A549 (cell line): Measurements from ENCODE around the gene ODAD4. TPM values are rescaled to one million over a fixed set of nuclear protein-coding genes. Genes with fewer than 3 reads are reported as not detected.

ENCODE experiments used
- CBX8 ChIP-seq: fragments of 200-600 bp; sonication (generic); IDR thresholded peaks from 2 replicates; pipeline ENCODE4 v1.6.1; 2016
- CHD2 ChIP-seq: fragments of 150-350 bp; IDR thresholded peaks from 2 replicates; pipeline ENCODE4 v1.6.1; 2014; ENCODE audit warnings: low read length; ENCODE audit not compliant: partially characterized antibody
- ESRRA ChIP-seq: fragments of 150-350 bp; IDR thresholded peaks from 2 replicates; pipeline ENCODE4 v1.6.1; 2014; ENCODE audit warnings: mild to moderate bottlenecking, low read length, borderline replicate concordance
- FOSL2 ChIP-seq, 2 experiments: fragments of 450-650 bp in 1 of 2; fragments of >200 bp in 1 of 2; sonication (Bioruptor Twin) in 1 of 2; formaldehyde crosslinking; IDR thresholded peaks; 2 replicates each; pipeline versions ENCODE4 v1.5.0 to v1.6.1; 2016 to 2020; ENCODE audit warnings: mild to moderate bottlenecking in 1 of 2, moderate library complexity in 1 of 2
- GATA3 ChIP-seq: IDR thresholded peaks from 2 replicates; pipeline ENCODE4 v1.6.1; 2012; ENCODE audit warnings: borderline replicate concordance
- HDAC2 ChIP-seq: fragments of 200-600 bp; sonication (generic); IDR thresholded peaks from 2 replicates; pipeline ENCODE4 v1.6.1; 2016
- HEYL ChIP-seq: fragments of 250-450 bp; sonication (Bioruptor Pico); IDR thresholded peaks from 2 replicates; pipeline ENCODE4 v1.8.0; 2021; ENCODE audit warnings: mild to moderate bottlenecking, moderate library complexity
- HOXB13 ChIP-seq: fragments of 250-450 bp; sonication (Bioruptor Pico); IDR thresholded peaks from 2 replicates; pipeline ENCODE4 v1.5.0; 2020; ENCODE audit warnings: low read depth, mild to moderate bottlenecking, moderate library complexity
- HOXB5 ChIP-seq: fragments of 250-450 bp; sonication (Bioruptor Pico); IDR thresholded peaks from 2 replicates; pipeline ENCODE4 v1.5.0; 2020; ENCODE audit warnings: mild to moderate bottlenecking, moderate library complexity
- JUN ChIP-seq, 2 experiments: fragments of >200 bp; sonication (Bioruptor Twin); formaldehyde crosslinking; IDR thresholded peaks; 2 replicates in 1 of 2; 3 replicates in 1 of 2; pipeline ENCODE4 v1.6.1; 2016 to 2017
- JUNB ChIP-seq: fragments of >200 bp; sonication (Bioruptor Twin); formaldehyde crosslinking; IDR thresholded peaks from 2 replicates; pipeline ENCODE4 v1.6.1; 2016
- MAZ ChIP-seq: fragments of 150-350 bp; IDR thresholded peaks from 2 replicates; pipeline ENCODE4 v1.6.1; 2014; ENCODE audit warnings: antibody characterized with exemption, low read depth, low read length, borderline replicate concordance
- MYC ChIP-seq: IDR thresholded peaks from 2 replicates; pipeline ENCODE4 v1.6.1; 2012; ENCODE audit warnings: mild to moderate bottlenecking, inconsistent platforms, low read length, improper control_type of control experiment, borderline replicate concordance
- NFE2L2 ChIP-seq: fragments of 150-350 bp; conservative IDR thresholded peaks from 2 replicates; pipeline ENCODE4 v1.6.1; 2014; ENCODE audit warnings: low read length
- NR3C1 ChIP-seq: fragments of >200 bp; sonication (Bioruptor Twin); formaldehyde crosslinking; IDR thresholded peaks from 3 replicates; pipeline ENCODE4 v1.6.1; 2017
- POLR2A ChIP-seq: IDR thresholded peaks from 2 replicates; pipeline ENCODE4 v1.6.1; 2012; ENCODE audit warnings: mild to moderate bottlenecking, low read length
- RARB ChIP-seq: fragments of 250-450 bp; sonication (Bioruptor Pico); IDR thresholded peaks from 2 replicates; pipeline ENCODE4 v1.8.0; 2021; ENCODE audit warnings: mild to moderate bottlenecking, moderate library complexity
- RCOR1 ChIP-seq: fragments of 150-350 bp; IDR thresholded peaks from 2 replicates; pipeline ENCODE4 v1.6.1; 2014; ENCODE audit warnings: antibody characterized with exemption, low read length, low read depth
- RNF2 ChIP-seq: fragments of 200-600 bp; sonication (generic); IDR thresholded peaks from 2 replicates; pipeline ENCODE4 v1.6.1; 2016; ENCODE audit warnings: low read depth, mild to moderate bottlenecking, antibody characterized with exemption, moderate library complexity, borderline replicate concordance
- TP53 ChIP-seq: fragments of 250-450 bp; sonication (Bioruptor Pico); IDR thresholded peaks from 2 replicates; pipeline ENCODE4 v1.5.0; 2021; ENCODE audit warnings: mild to moderate bottlenecking, moderate library complexity
- ZC3H11A ChIP-seq: fragments of 450-650 bp; IDR thresholded peaks from 2 replicates; pipeline ENCODE4 v1.6.1; 2014; ENCODE audit warnings: antibody characterized with exemption, mild to moderate bottlenecking
- ZNF302 ChIP-seq: fragments of 250-450 bp; sonication (Bioruptor Pico); IDR thresholded peaks from 2 replicates; pipeline ENCODE4 v1.9.0; 2021; ENCODE audit warnings: inconsistent platforms, mild to moderate bottlenecking, moderate library complexity
- polyA plus RNA-seq, 4 experiments: library from polyadenylated mRNA; depleted of rRNA in 3 of 4; stranded (reverse); fragments of >200 nt; fragmentation: RNase III in 1 of 4; extraction: RNeasy Plus Mini Kit Qiagen cat#74134 plus additional on column Dnase treatment in 1 of 4; gene quantifications; 2 replicates in 3 of 4; 3 replicates in 1 of 4; pipeline ENCODE4 v1.2.3, GENCODE V29; 2011 to 2017
- TF ChIP-seq, protein P1 (sequence below): fragments of 250-450 bp; sonication (Bioruptor Pico); IDR thresholded peaks from 2 replicates; pipeline ENCODE4 v1.5.0; 2021; ENCODE audit warnings: mild to moderate bottlenecking, moderate library complexity, borderline replicate concordance
- TF ChIP-seq, protein P2 (sequence below): IDR thresholded peaks from 2 replicates; pipeline ENCODE4 v1.6.1; 2012
- TF ChIP-seq, protein P3 (sequence below): IDR thresholded peaks from 2 replicates; pipeline ENCODE4 v1.6.1; 2012
- TF ChIP-seq, protein P4 (sequence below): fragments of 150-350 bp; IDR thresholded peaks from 2 replicates; pipeline ENCODE4 v1.6.1; 2014; ENCODE audit warnings: low read depth, mild to moderate bottlenecking, low read length
- TF ChIP-seq, protein P5 (sequence below): fragments of 450-650 bp; IDR thresholded peaks from 2 replicates; pipeline ENCODE4 v1.6.1; 2014; ENCODE audit warnings: antibody characterized with exemption
- TF ChIP-seq, protein P6 (sequence below): fragments of >200 bp; sonication (Bioruptor Twin); formaldehyde crosslinking; IDR thresholded peaks from 3 replicates; pipeline ENCODE4 v1.6.1; 2016
- TF ChIP-seq, protein P7 (sequence below): fragments of >200 bp; sonication (Bioruptor Twin); formaldehyde crosslinking; IDR thresholded peaks from 3 replicates; pipeline ENCODE4 v1.5.1; 2016
- TF ChIP-seq, protein P8 (sequence below): fragments of 200-600 bp; sonication (generic); IDR thresholded peaks from 2 replicates; pipeline ENCODE4 v1.6.1; 2016; ENCODE audit warnings: antibody characterized with exemption, mild to moderate bottlenecking, moderate library complexity

Gene ODAD4
- polyA plus RNA-seq, 2 of the 4 experiments (the other 2 are of a cell fraction): 2.0 to 2.3 TPM

DNA sequence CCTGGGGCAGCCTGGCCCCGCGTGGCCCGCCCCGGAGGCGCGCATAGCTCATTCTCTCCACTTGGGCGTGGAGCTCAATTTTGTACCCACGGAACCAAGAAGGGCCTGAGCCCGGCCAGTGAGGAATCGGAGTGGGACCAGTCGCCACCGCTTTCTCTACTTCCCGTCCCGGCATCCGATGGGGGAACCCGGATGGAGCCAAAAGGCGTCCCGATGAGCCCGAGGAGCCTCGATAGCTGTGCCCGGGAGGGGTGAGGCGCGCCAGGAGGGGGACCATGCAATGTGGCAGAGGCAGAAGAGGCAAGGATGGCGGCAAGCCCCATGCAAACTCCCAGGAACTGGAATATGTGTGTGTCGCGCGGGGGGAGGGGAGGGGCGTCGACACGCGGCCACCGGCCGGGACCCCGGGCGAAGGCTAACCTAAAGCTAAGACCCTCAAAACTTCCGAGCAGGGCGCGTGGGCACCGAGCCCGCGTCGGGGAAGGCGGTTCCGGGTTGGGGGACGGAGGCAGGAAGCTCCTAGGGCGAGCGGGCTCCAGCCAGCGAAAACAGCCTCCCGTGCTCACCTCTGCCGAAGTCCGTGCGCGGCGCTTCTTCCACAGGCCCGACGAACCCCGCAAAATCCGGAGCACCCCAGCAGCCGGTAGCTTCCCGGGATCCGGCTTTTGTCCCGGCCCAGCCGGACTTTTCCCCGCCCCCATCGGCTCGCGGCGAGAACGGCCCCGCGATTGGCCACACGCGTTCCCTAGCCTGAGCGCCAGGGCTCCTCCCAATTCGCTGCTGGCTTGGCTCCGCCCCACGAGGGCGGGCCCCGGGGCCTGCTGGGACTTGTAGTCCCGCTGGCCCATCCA is 11.9 kb upstream of the ODAD4 start, which contains the start of gene ACLY (continued):
- TF ChIP-seq, protein P1, sequence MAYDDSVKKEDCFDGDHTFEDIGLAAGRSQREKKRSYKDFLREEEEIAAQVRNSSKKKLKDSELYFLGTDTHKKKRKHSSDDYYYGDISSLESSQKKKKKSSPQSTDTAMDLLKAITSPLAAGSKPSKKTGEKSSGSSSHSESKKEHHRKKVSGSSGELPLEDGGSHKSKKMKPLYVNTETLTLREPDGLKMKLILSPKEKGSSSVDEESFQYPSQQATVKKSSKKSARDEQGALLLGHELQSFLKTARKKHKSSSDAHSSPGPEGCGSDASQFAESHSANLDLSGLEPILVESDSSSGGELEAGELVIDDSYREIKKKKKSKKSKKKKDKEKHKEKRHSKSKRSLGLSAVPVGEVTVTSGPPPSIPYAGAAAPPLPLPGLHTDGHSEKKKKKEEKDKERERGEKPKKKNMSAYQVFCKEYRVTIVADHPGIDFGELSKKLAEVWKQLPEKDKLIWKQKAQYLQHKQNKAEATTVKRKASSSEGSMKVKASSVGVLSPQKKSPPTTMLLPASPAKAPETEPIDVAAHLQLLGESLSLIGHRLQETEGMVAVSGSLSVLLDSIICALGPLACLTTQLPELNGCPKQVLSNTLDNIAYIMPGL (CRISPR knock-in tag): no peak
- TF ChIP-seq, protein P2, sequence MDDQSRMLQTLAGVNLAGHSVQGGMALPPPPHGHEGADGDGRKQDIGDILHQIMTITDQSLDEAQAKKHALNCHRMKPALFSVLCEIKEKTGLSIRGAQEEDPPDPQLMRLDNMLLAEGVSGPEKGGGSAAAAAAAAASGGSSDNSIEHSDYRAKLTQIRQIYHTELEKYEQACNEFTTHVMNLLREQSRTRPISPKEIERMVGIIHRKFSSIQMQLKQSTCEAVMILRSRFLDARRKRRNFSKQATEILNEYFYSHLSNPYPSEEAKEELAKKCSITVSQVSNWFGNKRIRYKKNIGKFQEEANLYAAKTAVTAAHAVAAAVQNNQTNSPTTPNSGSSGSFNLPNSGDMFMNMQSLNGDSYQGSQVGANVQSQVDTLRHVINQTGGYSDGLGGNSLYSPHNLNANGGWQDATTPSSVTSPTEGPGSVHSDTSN: peak; percentile 83; the same call in 1 of the 2 replicates
- peak; percentile 97 for TF ChIP-seq POLR2A
- TF ChIP-seq, protein P3, sequence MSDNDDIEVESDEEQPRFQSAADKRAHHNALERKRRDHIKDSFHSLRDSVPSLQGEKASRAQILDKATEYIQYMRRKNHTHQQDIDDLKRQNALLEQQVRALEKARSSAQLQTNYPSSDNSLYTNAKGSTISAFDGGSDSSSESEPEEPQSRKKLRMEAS: peak; percentile 68
- TF ChIP-seq TP53 (CRISPR knock-in tag): no peak
- TF ChIP-seq, protein P4, sequence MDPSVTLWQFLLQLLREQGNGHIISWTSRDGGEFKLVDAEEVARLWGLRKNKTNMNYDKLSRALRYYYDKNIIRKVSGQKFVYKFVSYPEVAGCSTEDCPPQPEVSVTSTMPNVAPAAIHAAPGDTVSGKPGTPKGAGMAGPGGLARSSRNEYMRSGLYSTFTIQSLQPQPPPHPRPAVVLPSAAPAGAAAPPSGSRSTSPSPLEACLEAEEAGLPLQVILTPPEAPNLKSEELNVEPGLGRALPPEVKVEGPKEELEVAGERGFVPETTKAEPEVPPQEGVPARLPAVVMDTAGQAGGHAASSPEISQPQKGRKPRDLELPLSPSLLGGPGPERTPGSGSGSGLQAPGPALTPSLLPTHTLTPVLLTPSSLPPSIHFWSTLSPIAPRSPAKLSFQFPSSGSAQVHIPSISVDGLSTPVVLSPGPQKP: no peak
- TF ChIP-seq, protein P5, sequence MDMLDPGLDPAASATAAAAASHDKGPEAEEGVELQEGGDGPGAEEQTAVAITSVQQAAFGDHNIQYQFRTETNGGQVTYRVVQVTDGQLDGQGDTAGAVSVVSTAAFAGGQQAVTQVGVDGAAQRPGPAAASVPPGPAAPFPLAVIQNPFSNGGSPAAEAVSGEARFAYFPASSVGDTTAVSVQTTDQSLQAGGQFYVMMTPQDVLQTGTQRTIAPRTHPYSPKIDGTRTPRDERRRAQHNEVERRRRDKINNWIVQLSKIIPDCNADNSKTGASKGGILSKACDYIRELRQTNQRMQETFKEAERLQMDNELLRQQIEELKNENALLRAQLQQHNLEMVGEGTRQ: peak; percentile 49
- TF ChIP-seq NFE2L2: no peak
- no peak for TF ChIP-seq HOXB5 (CRISPR knock-in tag)
- TF ChIP-seq FOSL2 (IDR thresholded peaks at IDR 0.05): no peak
- no peak for TF ChIP-seq FOSL2 (CRISPR knock-in tag; IDR thresholded peaks at IDR 0.05)
- no peak for TF ChIP-seq RNF2
- no peak for TF ChIP-seq RCOR1
- TF ChIP-seq JUN (IDR thresholded peaks at IDR 0.05): peak; percentile 76 to 98; a peak in 4 of 5 replicates
- no peak for TF ChIP-seq ZC3H11A
- no peak for TF ChIP-seq ESRRA
- no peak for TF ChIP-seq CBX8
- TF ChIP-seq MYC: no peak; the same call in 1 of the 2 replicates
- TF ChIP-seq JUNB: no peak
- TF ChIP-seq, protein P6, sequence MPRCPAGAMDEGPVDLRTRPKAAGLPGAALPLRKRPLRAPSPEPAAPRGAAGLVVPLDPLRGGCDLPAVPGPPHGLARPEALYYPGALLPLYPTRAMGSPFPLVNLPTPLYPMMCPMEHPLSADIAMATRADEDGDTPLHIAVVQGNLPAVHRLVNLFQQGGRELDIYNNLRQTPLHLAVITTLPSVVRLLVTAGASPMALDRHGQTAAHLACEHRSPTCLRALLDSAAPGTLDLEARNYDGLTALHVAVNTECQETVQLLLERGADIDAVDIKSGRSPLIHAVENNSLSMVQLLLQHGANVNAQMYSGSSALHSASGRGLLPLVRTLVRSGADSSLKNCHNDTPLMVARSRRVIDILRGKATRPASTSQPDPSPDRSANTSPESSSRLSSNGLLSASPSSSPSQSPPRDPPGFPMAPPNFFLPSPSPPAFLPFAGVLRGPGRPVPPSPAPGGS: peak; percentile 97
- TF ChIP-seq HDAC2: no peak
- TF ChIP-seq NR3C1: no peak
- TF ChIP-seq RARB: no peak
- no peak for TF ChIP-seq HOXB13
- TF ChIP-seq CHD2: peak; percentile 21
- no peak for TF ChIP-seq HEYL
- TF ChIP-seq, protein P7, sequence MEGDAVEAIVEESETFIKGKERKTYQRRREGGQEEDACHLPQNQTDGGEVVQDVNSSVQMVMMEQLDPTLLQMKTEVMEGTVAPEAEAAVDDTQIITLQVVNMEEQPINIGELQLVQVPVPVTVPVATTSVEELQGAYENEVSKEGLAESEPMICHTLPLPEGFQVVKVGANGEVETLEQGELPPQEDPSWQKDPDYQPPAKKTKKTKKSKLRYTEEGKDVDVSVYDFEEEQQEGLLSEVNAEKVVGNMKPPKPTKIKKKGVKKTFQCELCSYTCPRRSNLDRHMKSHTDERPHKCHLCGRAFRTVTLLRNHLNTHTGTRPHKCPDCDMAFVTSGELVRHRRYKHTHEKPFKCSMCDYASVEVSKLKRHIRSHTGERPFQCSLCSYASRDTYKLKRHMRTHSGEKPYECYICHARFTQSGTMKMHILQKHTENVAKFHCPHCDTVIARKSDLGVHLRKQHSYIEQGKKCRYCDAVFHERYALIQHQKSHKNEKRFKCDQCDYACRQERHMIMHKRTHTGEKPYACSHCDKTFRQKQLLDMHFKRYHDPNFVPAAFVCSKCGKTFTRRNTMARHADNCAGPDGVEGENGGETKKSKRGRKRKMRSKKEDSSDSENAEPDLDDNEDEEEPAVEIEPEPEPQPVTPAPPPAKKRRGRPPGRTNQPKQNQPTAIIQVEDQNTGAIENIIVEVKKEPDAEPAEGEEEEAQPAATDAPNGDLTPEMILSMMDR: no peak
- TF ChIP-seq MAZ: no peak
- TF ChIP-seq ZNF302 (CRISPR knock-in tag): no peak
- TF ChIP-seq GATA3: peak; percentile 9; the same call in 1 of the 2 replicates
- TF ChIP-seq, protein P8, sequence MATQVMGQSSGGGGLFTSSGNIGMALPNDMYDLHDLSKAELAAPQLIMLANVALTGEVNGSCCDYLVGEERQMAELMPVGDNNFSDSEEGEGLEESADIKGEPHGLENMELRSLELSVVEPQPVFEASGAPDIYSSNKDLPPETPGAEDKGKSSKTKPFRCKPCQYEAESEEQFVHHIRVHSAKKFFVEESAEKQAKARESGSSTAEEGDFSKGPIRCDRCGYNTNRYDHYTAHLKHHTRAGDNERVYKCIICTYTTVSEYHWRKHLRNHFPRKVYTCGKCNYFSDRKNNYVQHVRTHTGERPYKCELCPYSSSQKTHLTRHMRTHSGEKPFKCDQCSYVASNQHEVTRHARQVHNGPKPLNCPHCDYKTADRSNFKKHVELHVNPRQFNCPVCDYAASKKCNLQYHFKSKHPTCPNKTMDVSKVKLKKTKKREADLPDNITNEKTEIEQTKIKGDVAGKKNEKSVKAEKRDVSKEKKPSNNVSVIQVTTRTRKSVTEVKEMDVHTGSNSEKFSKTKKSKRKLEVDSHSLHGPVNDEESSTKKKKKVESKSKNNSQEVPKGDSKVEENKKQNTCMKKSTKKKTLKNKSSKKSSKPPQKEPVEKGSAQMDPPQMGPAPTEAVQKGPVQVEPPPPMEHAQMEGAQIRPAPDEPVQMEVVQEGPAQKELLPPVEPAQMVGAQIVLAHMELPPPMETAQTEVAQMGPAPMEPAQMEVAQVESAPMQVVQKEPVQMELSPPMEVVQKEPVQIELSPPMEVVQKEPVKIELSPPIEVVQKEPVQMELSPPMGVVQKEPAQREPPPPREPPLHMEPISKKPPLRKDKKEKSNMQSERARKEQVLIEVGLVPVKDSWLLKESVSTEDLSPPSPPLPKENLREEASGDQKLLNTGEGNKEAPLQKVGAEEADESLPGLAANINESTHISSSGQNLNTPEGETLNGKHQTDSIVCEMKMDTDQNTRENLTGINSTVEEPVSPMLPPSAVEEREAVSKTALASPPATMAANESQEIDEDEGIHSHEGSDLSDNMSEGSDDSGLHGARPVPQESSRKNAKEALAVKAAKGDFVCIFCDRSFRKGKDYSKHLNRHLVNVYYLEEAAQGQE: no peak
